Uterus (tissue), 4 donors: Measurements from ENCODE around the gene SLC22A23. TPM values are rescaled to one million over a fixed set of nuclear protein-coding genes. Genes with fewer than 3 reads are reported as not detected.
A peak's percentile ranks its signal among the peaks of the same experiment; 100 is the strongest.

Experiments used
- DNase-seq, 2 donors: peaks; one replicate each; pipeline ENCODE4 v3.0.0-alpha.2; 2019 to 2020
- H3K27ac ChIP-seq, 2 donors: fragments of 200-600 bp; sonication (generic); 1 replicate in 1 of 2; 2 replicates in 1 of 2; pipeline ENCODE4 v1.5.1; 2016 to 2018
- H3K27me3 ChIP-seq, 2 donors: fragments of 200-600 bp; sonication (generic); one replicate each; pipeline ENCODE4 v1.5.1; 2018 to 2019; ENCODE audit warnings: control low read depth in 1 of 2
- H3K36me3 ChIP-seq, 2 donors: fragments of 200-600 bp; sonication (generic); one replicate each; pipeline ENCODE4 v1.5.1; 2019; ENCODE audit warnings: control low read depth in 1 of 2
- H3K4me1 ChIP-seq, 2 donors: fragments of 200-600 bp; sonication (generic); one replicate each; pipeline ENCODE4 v1.5.1; 2018 to 2019; ENCODE audit warnings: control low read depth in 1 of 2
- H3K4me3 ChIP-seq, 2 donors: fragments of 200-600 bp; sonication (generic); 1 replicate in 1 of 2; 2 replicates in 1 of 2; pipeline ENCODE4 v1.5.1; 2018 to 2019; ENCODE audit warnings: mild to moderate bottlenecking in 1 of 2
- H3K9me3 ChIP-seq, 2 donors: fragments of 200-600 bp; sonication (generic); one replicate each; pipeline ENCODE4 v1.5.1; 2019; ENCODE audit warnings: control low read depth in 1 of 2
- CTCF ChIP-seq, 4 experiments: fragments of 200-600 bp in 2 of 4; fragments of 450-650 bp in 2 of 4; sonication (generic) in 2 of 4; IDR thresholded peaks; one replicate each; pipeline ENCODE4 v1.5.1; 2016 to 2019; ENCODE audit warnings: antibody characterized with exemption in 4 of 4, mild to moderate bottlenecking in 2 of 4, moderate library complexity in 1 of 4
- POLR2A ChIP-seq, 2 donors: fragments of 450-650 bp; IDR thresholded peaks; one replicate each; pipeline ENCODE4 v1.6.1; 2016; ENCODE audit warnings: antibody characterized with exemption in 2 of 2, mild to moderate bottlenecking in 1 of 2, moderate library complexity in 1 of 2
- intact Hi-C: fragments of 100-400 bp; cut with DNase I; formaldehyde crosslinking; loops from one replicate; pipeline ENCODE4 v1.15.1; 2023; ENCODE audit warnings: low total_unique reads
- total RNA-seq, 4 donors: library from RNA; depleted of rRNA in 3 of 4; stranded (reverse); fragments of >200 nt in 3 of 4; gene quantifications; one replicate each; pipeline versions ENCODE4 v1.1.0 to v1.2.4, GENCODE V29; 2014 to 2023
- donor health status: DM: yes; HTN: yes; CAD: no.

Gene SLC22A23
- total RNA-seq, 4 donors from 2014 or later = 5.4 to 27.6 (median 9.7) TPM

- Histone ChIP-seq H3K4me3 (no peak overlapping the region), H3K27me3 (no peaks in the 10 kb centered on the region), H3K36me3 (no peaks in the 10 kb centered on the region), H3K4me1 (peaks cover 0 to 4% of the 10 kb centered on the region in 2 donors), H3K27ac (no peak overlapping the region), H3K9me3 (no peaks in the 10 kb centered on the region)
- DNase-seq = peak in 1 of 2 donors; percentile 3
- intact Hi-C loops = no loop called here
- TF ChIP-seq POLR2A (IDR thresholded peaks at IDR 0.05) (no peak), CTCF (IDR thresholded peaks at IDR 0.05) (no peak)
Measured at GRCh38 chr6:3320238-3320811, 136.5 kb downstream of the SLC22A23 start.

GRCh38 chr6:3319610-3320200 lies 137.1 kb downstream of the SLC22A23 start:
- Histone ChIP-seq H3K27me3 (no peaks in the 10 kb centered on the region), H3K27ac (no peak overlapping the region), H3K36me3 (no peaks in the 10 kb centered on the region), H3K4me1 (no peaks in the 10 kb centered on the region), H3K4me3 (no peak overlapping the region), H3K9me3 (no peaks in the 10 kb centered on the region)
- peak; percentile 5 for DNase-seq
- no peak for TF ChIP-seq POLR2A (IDR thresholded peaks at IDR 0.05)
- TF ChIP-seq CTCF (IDR thresholded peaks at IDR 0.05) = no peak
- intact Hi-C loops = no loop called here

- TF ChIP-seq CTCF (IDR thresholded peaks at IDR 0.05) (no peak), POLR2A (IDR thresholded peaks at IDR 0.05) (no peak)
- H3K27ac ChIP-seq = no peak overlapping the region
- H3K9me3 ChIP-seq = no peaks in the 10 kb centered on the region
- no peaks in the 10 kb centered on the region for H3K27me3 ChIP-seq
- peak; percentile 3 to 10 for DNase-seq
- H3K4me3 ChIP-seq = no peak overlapping the region
- no peaks in the 10 kb centered on the region for H3K36me3 ChIP-seq
- no peaks in the 10 kb centered on the region for H3K4me1 ChIP-seq
- intact Hi-C loops = no loop called here
Measured at GRCh38 chr6:3318821-3319540, 137.9 kb downstream of the SLC22A23 start.

GRCh38 chr6:3318226-3318625 lies 138.6 kb downstream of the SLC22A23 start:
- Histone ChIP-seq H3K36me3 (no peaks in the 10 kb centered on the region), H3K4me1 (no peaks in the 10 kb centered on the region)

More at GRCh38 chr6:3318226-3318625, 138.6 kb downstream of the SLC22A23 start:
- DNase-seq = peak in 1 of 2 donors; percentile 3
- Histone ChIP-seq H3K27ac (no peak overlapping the region), H3K27me3 (no peaks in the 10 kb centered on the region), H3K9me3 (no peaks in the 10 kb centered on the region), H3K4me3 (no peak overlapping the region)
- intact Hi-C loops = no loop called here
- no peak for TF ChIP-seq CTCF (IDR thresholded peaks at IDR 0.05)
- TF ChIP-seq POLR2A (IDR thresholded peaks at IDR 0.05) = no peak
